ENCODE measurements around the gene AFAP1L2. TPM values are rescaled to one million over a fixed set of nuclear protein-coding genes. Genes with fewer than 3 reads are reported as not detected.

Gene AFAP1L2
- total RNA-seq, 3 donors from 2014 or later, result 4.2 to 43.9 (median 20.0) TPM

GRCh38 chr10:114246679-114247305 is 157.5 kb downstream of the AFAP1L2 start:
- H3K4me1 ChIP-seq, result peaks cover 6 to 8% of the 10 kb centered on the region in 2 donors
- no peaks in the 10 kb centered on the region for H3K36me3 ChIP-seq
- no peaks in the 10 kb centered on the region for H3K9me3 ChIP-seq
- peak overlapping the region in 2 of 3 donors; percentile 2 to 22 for H3K4me3 ChIP-seq
- peak overlapping the region; percentile 70 to 87 for H3K27ac ChIP-seq
- intact Hi-C loops (cut with DNase I; ENCODE audit: low total_unique reads), result no loop called here
- TF ChIP-seq POLR2A (IDR thresholded peaks at IDR 0.05), result no peak
- TF ChIP-seq POLR2AphosphoS5 (IDR thresholded peaks at IDR 0.05), result peak in 1 of 3 donors; percentile 56
- TF ChIP-seq CTCF (IDR thresholded peaks at IDR 0.05), result no peak
- DNase-seq (ENCODE audit: low spot score in 2 of 2), result peak in 1 of 2 donors; percentile 33
- no peaks in the 10 kb centered on the region for H3K27me3 ChIP-seq

- TF ChIP-seq POLR2A (IDR thresholded peaks at IDR 0.05), result no peak
- peak in 1 of 3 donors; percentile 32 for TF ChIP-seq POLR2AphosphoS5 (IDR thresholded peaks at IDR 0.05)
- TF ChIP-seq CTCF (IDR thresholded peaks at IDR 0.05), result no peak
- intact Hi-C loops (cut with DNase I; ENCODE audit: low total_unique reads), result no loop called here
- no peaks in the 10 kb centered on the region for H3K27me3 ChIP-seq
Observed at GRCh38 chr10:114245121-114245791, 159.0 kb downstream of the AFAP1L2 start.

More at GRCh38 chr10:114245121-114245791, 159.0 kb downstream of the AFAP1L2 start:
- H3K4me1 ChIP-seq, result peaks cover 6 to 8% of the 10 kb centered on the region in 2 donors
- H3K27ac ChIP-seq, result peak overlapping the region; percentile 68 to 87
- no peaks in the 10 kb centered on the region for H3K9me3 ChIP-seq
- no peaks in the 10 kb centered on the region for H3K36me3 ChIP-seq
- peak overlapping the region in 2 of 3 donors; percentile 19 to 36 for H3K4me3 ChIP-seq
- DNase-seq (ENCODE audit: low spot score in 2 of 2), result peak in 1 of 2 donors; percentile 75

Other genes starting within 250 kb of the AFAP1L2 start
- gene CCDC186, start 230.3 kb downstream of the AFAP1L2 start, total RNA-seq, result 10 to 100 TPM; 23.5 to 62.1 (median 41.6) TPM
- under 1 TPM; under 0.01 to 0.73 (median 0.33) TPM for gene TDRD1, start 225.1 kb downstream of the AFAP1L2 start, total RNA-seq
- 10 to 100 TPM in 1 of 3 donors, 1 to 10 TPM in 1, under 1 TPM in 1; 0.48 to 18.7 (median 8.0) TPM for gene VWA2, start 165.2 kb downstream of the AFAP1L2 start, total RNA-seq